ENCODE data around the gene KCNMA1. TPM values are rescaled to one million over a fixed set of nuclear protein-coding genes. Genes with fewer than 3 reads are reported as not detected.
A peak's percentile ranks its signal among the peaks of the same experiment; 100 is the strongest.

KCNMA1 gene
- total RNA-seq, 1 donor from 2014 or later, result 2.2 TPM

DNA sequence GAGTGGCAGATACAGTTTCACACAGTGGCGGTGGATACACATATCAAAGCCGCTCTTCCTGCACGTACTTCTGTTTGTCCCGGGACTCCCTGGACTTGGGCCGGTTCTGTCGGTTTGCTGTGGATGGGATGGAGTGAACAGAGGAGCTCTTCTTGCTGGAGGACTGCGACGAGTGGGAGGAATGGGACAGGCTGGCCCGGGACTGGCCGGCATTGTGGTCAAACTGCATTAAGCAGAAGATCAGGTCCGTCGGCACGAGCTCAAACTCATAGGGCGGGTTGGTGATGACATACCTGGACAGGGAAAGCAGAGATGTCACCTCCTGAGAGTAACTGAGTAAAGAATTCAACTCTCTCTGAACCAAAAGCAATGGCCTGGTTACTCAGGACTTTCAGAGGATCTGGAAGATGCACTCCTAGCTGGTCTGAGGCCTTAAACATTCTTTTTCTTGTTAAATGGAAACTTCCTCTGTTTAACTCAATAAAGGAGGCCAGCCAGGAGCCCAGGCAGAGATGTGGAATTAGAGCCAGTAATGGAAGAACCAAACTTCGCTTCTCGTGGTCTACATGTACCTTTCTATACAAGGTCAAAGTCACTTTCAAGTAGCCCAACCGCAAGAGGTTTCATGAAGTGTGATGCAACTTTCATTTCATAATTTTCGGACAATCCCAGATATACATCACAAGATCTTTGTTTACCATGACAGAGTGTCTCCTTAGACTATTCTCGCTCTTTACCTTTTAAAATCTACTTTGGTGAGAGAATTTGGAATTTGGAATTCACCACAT is 750.2 kb downstream of the KCNMA1 start:
- DNase-seq (ENCODE audit: missing footprints), result no peak
- ATAC-seq, result no peak
- intact Hi-C loops (cut with DNase I), result loop anchor here (5.0 to 10.0 kb wide), 3 partner anchors 110 to 453 kb away; no protein-coding TSS in a partner anchor

DNA sequence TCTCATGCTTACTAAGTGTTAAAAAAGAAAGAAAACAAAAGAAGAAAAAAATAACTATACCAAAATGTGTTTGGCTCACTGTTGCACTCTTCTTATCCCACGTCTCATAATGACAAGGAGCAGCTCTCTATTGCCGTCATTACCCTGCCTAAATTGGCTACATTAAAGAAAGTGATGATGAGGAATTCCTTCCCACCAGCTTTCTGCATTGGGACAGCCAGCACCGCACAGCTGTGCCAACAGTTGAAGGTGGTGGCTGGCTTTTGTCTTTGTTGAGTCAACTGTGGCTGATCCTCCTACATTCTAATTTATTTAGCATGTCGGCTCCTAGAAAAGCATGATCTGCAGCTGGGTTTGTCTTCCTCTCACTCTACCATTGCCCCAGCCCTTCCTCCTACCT is 751.8 kb downstream of the KCNMA1 start:
- intact Hi-C loops (cut with DNase I), result loop anchor here (5.0 to 10.0 kb wide), 3 partner anchors 109 to 451 kb away; no protein-coding TSS in a partner anchor
- DNase-seq (ENCODE audit: missing footprints) (no peak), ATAC-seq (peak; percentile 83)

DNA sequence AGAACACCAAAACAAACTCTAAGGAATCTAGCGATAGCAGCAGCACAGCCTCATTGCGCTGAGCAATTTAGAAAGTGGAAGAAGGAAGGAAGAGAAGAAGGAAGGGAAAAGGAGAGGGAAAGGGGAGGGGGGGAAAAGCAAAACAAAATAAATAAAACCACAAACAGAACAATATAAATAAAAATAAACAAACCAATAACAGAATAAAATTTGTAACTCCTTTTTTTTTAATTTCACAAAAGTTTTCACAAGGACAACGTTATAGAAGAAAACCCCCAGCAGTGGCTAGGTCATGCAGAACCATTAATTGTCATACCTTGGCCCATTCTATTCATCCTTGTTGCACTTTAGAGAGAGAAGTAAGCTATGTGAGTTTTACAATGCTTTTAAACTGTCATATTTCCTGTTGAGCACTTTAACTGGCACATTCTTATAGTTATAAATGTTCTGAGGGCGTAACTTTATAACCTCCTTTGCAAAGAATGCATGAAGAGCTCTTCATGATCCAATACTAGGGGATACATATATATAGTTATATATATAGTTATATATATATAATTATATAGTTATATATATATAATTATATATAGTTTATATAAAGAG is 752.8 kb downstream of the KCNMA1 start:
- DNase-seq (ENCODE audit: missing footprints), result no peak
- intact Hi-C loops (cut with DNase I), result loop anchor here (5.0 to 10.0 kb wide), 3 partner anchors 107 to 450 kb away; no protein-coding TSS in a partner anchor
- no peak for ATAC-seq

DNA sequence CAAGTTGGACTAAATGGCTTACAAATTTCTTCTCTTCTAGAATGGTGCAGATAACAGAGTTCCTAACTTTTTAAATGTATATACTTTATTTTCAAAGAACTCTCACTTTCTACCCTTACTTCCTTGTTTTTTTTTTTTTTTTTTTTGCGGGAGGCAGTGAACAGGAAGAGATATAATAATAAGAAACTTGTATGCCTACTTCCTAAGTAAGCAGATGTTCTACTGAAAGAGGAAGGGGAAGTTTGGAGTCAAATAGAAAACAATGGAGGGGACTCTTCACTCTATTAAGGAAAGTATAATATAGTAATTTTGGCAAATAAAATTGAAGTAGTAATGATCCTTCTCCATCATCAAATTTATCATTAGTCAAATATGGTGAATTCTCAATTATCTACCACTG is 754.0 kb downstream of the KCNMA1 start:
- no peak for DNase-seq (ENCODE audit: missing footprints)
- no peak for ATAC-seq
- intact Hi-C loops (cut with DNase I), result loop anchor here (10.0 kb wide), 2 partner anchors 309 to 449 kb away; no protein-coding TSS in a partner anchor

DNA sequence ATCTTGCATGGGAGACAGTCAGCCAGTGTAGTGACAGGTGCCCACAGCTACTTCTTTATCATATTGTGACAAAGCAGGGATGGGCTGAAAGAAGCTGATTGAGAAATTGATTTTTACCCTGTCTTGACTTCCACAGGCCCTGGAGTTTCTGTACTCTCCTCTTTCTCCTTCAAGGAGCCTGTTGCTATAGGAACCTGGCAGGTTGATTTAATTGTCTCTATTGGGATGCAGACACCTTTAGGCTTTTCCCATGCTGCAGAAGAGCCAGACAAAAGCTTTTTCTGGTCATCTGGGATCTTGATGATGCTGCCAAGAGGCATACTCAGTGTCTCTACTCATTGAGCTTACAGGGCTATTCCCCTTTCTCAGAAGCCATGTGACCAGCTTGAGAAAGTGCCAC is 754.8 kb downstream of the KCNMA1 start:
- ATAC-seq, result no peak
- DNase-seq (ENCODE audit: missing footprints), result no peak
- intact Hi-C loops (cut with DNase I), result loop anchor here (10.0 kb wide), 2 partner anchors 308 to 448 kb away; no protein-coding TSS in a partner anchor

DNA sequence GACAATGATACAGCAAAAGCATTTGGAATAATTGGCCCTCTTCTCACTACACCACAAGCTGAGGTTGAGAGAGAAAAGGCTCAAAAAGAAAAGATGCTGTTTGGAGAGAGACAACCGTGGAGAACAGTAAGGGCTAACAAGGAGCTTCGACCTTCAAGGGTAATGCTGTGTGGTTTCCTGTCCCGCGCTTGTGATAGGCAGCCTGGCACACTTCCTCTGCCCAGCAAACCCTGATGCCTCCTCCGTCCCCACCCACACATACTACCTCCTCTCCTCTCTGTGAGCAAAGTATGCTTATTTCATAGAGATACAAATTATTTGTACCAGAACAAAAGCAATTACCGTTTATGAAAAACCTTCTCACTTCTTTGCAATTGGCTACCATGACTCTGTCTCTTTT is 755.4 kb downstream of the KCNMA1 start:
- ATAC-seq, result peak; percentile 53
- intact Hi-C loops (cut with DNase I), result loop anchor here (10.0 kb wide), 2 partner anchors 307 to 447 kb away; no protein-coding TSS in a partner anchor
- DNase-seq (ENCODE audit: missing footprints), result no peak

DNA sequence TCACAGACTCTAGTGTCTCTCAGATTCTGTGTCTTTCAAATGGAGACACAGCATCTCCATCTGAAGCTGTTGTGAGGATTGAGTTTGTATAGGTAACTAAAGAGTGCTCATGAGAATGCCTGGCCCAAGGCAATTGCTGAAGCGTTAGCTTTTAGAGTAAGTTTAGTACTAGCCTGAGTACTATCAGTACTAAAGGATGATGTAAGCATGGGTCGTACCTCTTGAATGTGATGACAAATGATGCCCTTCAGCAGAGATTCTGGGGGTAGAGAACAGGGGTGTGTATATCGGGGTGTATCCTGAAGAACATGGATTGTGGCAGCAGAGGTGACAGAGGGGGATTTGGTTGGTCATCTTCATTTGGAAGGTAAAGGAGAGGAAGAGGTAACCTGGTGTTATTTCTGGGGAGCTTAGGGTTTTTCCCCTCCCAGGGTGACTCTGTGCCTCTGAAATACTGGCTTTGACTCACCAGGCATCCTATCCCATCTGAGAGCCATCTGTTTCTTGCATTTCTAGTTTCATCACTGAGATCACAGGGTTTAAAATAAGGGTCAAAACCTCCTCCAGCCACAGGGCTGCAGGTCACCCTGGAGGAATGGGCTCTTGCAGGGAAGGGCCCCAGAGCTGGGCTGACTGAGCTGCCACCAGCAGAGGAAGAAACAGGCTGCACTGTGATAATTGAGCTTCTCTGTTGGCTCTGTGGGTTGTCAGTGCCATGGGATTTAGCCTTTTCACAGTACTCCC is 756.0 kb downstream of the KCNMA1 start:
- ATAC-seq (no peak), DNase-seq (ENCODE audit: missing footprints) (no peak)
- intact Hi-C loops (cut with DNase I), result loop anchor here (10.0 kb wide), 2 partner anchors 307 to 447 kb away; no protein-coding TSS in a partner anchor

DNA sequence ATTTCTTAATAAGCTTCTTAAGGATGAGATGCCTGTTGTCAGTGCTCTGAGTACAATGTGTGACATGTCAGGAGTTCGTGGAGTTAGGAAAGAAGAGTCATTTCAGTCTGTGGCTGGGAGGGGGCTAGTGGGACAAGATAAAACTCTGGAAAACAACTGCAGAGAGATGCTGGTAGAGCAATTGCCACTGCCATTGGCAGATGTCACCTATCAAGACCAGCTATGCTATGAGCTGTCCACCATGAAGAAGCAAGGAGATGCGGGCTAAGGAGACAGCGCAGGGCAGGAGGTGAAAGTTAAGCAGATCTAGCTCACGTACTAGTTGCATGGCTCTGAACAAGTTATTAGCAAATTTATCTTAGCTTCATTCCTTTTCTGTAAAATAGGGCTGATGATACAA is 756.7 kb downstream of the KCNMA1 start:
- ATAC-seq (no peak), DNase-seq (ENCODE audit: missing footprints) (no peak)
- intact Hi-C loops (cut with DNase I), result loop anchor here (10.0 kb wide), 2 partner anchors 306 to 446 kb away; no protein-coding TSS in a partner anchor

DNA sequence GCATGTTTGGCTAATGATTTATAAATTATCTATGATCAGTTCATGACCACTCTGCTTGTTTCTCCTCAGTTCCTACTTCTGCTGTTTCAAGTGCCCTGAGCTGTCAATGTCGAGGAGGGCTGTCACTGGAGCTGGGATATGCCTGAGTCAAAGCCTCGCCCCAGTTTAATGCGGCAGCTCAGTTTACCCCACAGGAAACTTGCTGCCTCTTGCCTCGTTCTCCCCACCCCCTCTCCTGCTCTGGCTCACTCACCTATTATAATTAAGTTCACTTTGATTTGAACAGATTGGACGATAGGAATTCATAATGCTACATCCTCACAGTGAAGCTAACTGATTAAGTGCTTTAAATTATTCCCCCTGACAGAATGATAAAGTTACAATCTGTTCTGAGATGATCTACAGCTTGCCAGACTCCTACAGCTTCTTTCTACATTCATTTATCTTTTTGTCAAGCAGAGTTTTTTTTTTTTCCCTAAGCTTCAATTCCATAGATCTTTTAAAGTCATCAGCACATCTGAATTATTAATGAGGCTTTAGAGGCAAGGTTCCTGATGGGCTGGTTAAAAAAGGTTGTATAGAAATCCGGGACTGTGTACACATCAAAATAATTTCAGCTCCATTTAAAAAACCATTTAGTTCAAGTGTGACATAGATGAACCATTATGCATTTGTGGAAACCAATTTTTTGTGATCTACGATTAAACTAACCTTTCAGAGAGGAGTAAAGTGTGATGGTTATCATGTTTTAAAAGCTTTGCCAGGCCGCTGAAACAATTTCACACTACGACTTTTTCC is 758.3 kb downstream of the KCNMA1 start:
- no peak for ATAC-seq

DNA sequence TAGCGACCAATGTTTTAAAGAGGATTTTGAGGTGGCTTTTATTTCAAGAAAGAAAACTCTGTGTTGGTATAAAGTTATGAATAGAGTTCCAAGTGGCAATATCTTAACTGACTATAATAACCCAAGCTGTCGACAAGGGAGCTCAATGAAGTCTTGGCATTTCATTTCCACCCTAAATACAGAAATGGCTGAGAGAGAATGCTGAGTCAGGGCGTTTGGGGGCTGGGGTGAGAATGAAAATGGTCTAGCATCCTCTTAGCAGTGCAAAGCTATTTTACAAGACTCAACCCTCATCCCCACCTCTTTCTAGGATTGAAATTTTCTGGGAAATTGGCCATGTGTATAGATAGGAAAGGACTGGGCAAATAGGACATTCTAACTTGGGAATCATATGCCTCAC is 759.1 kb downstream of the KCNMA1 start:
- no peak for DNase-seq (ENCODE audit: missing footprints)
- no peak for ATAC-seq
- intact Hi-C loops (cut with DNase I), result no loop called here

More for the DNA sequence above, 758.3 kb downstream of the KCNMA1 start:
- no peak for DNase-seq (ENCODE audit: missing footprints)
- intact Hi-C loops (cut with DNase I), result no loop called here

DNA sequence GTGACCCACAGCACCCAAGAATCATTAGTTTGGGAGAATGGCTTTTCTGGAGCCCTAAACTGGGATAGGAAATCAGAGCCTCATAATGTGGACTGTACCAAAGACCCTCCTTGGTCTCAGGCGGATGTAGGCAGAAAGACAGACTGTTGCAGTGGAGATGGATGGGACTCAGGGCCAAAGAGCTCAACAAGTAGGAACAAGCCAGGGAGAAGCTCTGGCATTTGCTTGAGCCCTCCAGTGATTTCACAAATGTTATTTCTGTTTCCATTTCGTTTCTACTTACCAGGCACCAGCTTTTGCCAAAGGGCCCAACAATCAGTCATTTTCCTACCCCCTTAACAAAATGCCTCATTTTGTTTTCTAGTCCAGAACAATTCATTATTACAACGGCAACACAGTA is 762.7 kb downstream of the KCNMA1 start:
- intact Hi-C loops (cut with DNase I), result no loop called here
- ATAC-seq, result no peak

DNA sequence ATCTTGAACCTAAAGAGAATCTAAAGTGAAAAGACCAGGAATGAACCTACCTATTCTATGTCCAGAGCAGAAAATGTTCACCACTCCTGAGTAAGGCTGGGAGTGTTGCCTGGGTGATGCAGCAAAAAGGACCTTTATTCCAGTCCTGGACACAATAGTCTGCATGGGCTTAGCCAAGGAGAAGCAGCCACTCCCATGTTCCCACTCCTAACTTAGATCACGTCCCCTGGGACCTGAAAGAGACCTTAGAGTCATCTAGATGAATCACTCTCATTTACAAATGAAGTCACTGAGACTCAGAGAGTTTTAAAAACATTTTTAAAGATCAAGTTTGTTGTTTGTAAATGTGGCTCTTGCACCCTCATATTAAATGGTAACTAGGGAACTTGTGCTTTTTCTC is 763.4 kb downstream of the KCNMA1 start:
- DNase-seq (ENCODE audit: missing footprints), result no peak
- ATAC-seq, result peak; percentile 94
- intact Hi-C loops (cut with DNase I), result no loop called here

More for the DNA sequence above, 762.7 kb downstream of the KCNMA1 start:
- no peak for DNase-seq (ENCODE audit: missing footprints)

DNA sequence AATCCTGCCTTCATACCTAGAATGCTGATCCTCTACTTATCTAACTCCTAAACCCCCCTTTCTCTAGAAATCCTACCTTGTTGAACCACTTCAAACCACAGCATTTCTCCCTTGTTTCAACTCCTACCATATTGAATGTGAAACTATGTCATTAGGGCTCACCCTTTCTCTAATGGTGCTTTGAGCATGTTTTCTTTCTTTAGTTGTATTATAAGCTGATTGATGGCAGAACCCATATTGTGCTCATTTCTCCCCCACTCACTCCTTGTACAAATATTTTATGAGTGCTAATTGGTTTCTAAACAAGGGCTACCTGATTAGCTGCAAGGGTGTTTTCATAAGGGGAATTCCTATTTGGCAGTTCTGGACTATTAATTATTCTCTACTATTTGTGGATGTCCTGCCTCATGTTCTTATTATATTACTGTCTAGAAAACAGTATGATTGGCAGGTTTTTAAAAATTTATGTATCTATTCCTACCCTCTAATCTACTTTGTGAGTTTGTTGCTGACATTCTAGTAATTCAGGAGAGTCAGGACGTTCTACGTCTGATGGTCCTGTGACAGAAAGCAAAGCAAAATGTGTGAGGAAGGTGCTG is 765.8 kb downstream of the KCNMA1 start:
- intact Hi-C loops (cut with DNase I), result no loop called here
- DNase-seq (ENCODE audit: missing footprints) (no peak), ATAC-seq (no peak)

DNA sequence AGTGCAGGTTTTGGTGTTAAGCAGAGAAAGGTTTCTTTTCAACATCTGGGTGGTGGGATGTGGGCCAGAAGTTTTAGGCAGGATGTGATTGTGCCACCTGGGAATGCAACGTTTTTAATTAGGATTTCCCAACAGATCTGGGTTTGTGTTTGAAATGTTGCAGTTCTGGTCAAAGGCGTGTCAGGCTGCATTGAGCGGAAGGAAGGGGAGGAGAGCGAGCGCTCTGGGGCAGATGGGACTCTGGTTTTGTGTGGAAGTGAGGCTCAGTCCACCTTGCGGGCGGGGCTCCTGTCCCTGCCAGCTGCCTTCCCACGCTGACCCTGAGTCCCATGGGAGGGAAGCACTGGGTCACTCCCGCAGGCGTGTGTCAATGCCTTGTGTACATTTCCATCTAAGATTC is 767.7 kb downstream of the KCNMA1 start:
- no peak for ATAC-seq
- intact Hi-C loops (cut with DNase I), result no loop called here
- DNase-seq (ENCODE audit: missing footprints), result no peak

DNA sequence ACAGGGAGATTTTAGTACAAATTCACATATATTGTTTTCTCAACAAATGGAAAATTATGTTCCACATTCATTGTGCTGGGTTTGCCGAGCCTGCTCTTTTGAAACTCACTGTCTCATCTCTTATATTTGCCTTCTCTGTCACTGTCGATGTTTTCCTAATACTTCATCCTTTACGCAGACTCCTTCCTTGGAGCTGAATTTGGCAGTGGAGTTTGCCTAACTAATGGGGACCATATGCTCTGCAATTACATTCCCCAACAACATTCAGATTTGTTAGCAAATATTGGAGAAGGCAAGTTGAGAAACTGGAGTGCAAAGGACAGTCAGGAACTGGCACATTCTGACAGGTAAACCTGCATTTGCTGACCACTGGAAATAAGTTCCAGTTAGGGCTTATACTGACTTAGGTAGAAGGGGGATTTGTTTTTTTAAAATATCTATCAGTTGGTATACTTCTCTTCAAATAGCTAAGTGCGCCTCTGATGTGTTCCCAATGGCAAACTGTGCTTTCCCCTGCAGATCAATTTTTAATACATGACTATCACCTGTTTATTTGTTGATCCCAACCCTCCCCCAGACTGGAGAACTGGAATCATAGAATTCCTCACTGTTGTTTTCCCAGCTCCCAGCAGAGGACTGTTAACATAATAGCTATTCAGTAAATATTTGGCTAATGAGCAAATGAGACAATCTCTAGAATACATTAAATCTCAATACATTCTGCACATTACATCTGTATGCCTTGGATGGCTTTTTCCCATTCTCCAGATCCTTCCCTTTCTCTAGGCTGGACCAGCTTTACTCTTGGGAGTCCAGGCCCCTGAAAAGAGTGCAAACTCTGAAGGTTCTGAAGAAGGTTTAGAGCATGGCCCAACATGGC is 769.3 kb downstream of the KCNMA1 start:
- DNase-seq (ENCODE audit: missing footprints), result no peak
- intact Hi-C loops (cut with DNase I), result no loop called here
- ATAC-seq, result no peak

DNA sequence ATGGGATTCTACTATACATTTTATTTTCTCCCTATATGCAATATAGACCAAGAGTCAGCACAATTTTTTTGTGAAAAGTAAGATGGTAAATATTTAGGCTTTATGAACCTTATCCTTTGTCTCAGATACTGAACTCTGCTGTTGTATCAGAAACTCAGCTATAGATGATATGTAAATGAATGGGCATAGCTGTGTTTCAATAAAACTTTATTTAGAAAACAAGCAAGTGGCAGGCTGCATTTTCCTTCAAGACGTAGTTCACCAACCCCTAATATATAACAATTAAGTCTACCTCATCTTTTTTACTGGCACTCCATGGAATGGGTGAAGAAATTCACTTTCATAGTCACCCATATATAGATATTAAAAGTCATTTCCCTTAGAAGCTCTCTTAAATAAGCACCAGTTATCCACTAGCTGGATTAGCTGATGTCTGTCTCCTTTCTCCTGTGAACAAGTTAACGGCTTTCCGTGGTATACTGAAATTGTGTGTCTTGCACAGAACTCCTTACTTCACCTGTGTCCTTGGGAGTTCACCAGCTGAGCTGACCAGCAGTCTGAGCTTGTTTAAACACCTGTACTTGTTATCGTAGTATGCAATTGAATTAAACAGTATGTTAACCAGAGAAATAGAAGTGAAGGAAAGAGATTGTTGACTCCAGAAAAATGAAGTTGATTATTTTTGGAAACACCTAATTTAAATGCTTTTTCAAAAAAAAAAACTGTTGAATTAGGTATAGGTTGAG is 770.6 kb downstream of the KCNMA1 start:
- intact Hi-C loops (cut with DNase I), result no loop called here
- DNase-seq (ENCODE audit: missing footprints) (no peak), ATAC-seq (no peak)

DNA sequence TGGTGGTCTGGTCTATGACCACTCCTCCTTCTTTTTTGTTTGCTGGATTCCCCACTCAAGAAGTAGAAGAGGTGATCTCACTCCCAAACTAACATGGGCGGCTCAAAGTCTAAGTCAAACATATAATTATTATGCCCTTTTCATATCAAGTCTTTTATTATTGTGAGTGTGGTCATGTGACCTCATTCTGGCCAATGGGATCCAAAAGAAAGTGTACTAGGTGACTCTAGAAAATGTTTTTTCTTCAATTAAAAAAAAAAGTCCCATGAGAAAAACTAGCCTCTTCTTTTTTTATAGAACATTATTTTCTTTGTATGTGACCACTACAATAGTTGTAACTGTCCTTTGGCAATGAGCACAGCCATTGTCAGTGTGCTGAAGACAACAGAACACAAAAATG is 772.7 kb downstream of the KCNMA1 start:
- intact Hi-C loops (cut with DNase I), result no loop called here
- no peak for ATAC-seq
- no peak for DNase-seq (ENCODE audit: missing footprints)

All from Right ventricle myocardium inferior (tissue), 1 donor.